Raji (cell line): ENCODE data around the gene A4GALT.

ENCODE experiments used
- POLR2A ChIP-seq: IDR thresholded peaks from 2 replicates; pipeline ENCODE4 v1.6.1; 2011; ENCODE audit warnings: low read depth, low read length, control low read depth; ENCODE audit not compliant: insufficient read depth

A4GALT gene

DNA sequence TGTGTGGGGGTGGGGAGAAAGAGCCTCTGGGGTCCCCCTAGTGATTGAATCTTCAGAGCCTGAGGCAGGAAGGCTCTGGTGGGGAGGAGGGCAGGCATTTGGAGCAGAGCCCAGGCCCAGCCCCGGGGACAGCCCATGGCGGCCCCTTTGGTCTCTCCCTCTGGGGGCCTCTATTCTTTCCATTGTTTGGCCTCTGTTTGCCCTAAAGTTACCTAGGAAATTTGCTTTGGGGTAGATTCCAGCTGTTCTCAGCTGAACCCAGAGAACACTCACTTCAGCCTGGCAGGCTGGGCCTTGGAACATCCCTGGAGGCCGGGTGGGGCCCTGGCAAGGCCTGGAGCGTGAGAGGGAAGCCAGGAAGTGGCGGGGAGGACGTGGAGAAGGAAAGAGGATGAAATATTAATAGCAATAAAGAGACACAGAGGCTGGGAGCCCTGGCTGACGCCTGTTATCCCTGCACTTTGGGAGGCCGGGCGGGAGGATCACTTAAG, 22.9 kb upstream of the A4GALT start:
- no peak for TF ChIP-seq POLR2A

- no peak for TF ChIP-seq POLR2A
These were observed 22.3 kb upstream of the A4GALT start for GRCh38 chr22:42742940-42743339.

DNA sequence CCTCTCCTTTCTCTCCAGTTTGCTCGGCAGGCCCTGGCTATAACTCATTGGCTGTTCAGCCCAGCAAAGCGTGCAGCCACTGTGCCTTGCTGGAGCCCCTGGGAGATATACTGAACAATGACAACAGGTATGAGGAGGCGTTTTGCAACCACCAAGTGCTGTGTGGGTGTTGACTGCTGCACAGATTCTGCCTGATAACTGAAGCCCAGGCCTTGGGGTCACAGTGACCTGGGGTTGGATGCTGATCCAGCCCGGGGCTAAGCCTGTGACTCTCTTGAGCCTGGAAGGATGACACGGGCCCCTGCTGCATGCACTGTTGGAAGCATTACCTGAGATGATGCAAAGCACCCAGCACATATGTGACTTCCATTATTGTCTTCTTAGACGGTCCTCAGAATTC, 13.7 kb upstream of the A4GALT start:
- TF ChIP-seq POLR2A = no peak

- no peak for TF ChIP-seq POLR2A
These were observed 11.4 kb upstream of the A4GALT start for GRCh38 chr22:42732081-42732480.

GRCh38 chr22:42726811-42727210, 6.1 kb upstream of the A4GALT start:
- no peak for TF ChIP-seq POLR2A

DNA sequence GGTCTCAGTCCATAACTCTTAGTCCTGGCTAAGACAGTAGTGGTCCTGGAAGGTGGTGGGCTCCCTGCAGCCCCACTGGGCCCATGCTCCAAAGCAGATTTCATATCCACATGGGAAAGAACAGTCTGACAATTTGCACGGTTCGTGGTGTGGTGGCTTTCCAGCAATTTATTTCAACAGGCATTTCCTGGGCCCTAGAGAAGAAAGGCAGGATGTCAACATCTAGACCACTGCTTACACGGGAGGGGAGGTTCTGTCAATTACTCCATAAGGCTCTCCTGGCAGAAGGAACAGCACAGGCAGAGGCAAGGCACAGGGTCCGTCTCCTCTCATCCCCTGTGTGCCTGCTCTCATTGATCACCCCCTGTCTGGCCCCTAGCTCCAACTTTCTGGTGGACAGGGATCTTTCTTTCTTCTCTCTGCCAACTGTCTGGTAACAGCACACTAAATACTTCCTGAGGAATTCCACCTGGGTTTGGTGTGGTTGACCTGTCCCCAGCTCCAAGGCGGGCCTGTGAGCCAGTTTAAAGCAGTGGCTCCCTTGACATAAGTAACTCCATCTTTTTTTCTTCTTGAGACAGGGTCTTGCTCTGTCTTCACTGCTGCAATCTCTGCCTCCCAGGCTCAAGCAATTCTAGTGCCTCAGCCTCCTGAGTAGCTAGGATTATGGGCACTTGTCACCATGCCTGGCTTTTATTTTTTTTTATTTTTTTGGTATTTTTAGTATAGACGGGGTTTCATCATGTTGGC, 5.1 kb upstream of the A4GALT start:
- no peak for TF ChIP-seq POLR2A

DNA sequence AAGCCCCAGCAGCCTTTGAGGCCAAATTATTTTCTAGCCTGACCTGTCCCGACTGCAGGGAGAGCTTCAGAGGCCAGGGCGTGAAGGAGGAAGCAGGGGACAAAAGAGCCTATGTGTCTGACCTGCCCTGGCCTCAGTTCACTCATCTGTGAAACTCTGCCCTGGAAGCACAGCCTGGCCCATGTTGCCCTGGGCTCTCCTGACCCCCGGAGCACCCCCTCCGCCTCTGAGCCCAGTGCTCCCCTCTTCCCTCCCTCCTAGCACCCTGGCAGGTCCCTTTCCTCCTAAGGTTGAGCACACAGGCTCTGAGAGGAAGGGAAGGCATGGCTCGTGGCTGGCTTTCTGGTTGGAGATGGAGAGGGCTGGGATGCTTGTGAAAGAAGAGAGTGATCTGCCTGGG, 3.4 kb upstream of the A4GALT start:
- TF ChIP-seq POLR2A = no peak

GRCh38 chr22:42721045-42721434, 370 bp upstream of the A4GALT start:
- TF ChIP-seq POLR2A = no peak

DNA sequence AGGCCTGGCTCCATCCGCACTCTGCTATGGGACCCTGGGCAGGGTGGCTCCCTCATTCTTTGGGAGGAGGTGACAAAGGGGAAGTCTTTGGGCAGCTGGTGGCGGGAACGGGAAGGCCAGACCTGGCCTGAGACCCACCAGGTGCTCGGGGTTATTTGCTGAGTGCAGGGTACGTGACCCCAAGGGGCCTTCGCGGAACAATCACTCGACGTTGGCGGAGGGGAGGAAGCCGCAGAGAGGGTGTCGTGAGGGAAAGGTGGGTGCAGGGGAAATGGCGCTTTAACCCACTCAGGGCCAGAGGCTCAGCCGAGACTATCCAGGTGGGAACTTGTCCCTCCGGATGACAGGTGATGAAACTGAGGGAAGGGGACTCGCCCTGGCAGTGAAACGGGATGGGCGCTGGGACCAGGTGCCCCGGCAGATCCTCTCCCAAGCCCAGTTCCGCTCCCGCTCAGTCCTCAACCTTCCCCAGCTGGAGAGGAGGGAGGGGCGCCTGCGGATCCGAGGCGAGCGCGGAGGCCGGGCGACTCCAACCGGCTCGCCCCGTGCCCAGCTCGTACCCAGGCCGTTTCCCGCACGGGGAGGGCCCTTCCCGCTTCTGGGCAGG, 911 bp downstream of the A4GALT start:
- peak; percentile 50 for TF ChIP-seq POLR2A

DNA sequence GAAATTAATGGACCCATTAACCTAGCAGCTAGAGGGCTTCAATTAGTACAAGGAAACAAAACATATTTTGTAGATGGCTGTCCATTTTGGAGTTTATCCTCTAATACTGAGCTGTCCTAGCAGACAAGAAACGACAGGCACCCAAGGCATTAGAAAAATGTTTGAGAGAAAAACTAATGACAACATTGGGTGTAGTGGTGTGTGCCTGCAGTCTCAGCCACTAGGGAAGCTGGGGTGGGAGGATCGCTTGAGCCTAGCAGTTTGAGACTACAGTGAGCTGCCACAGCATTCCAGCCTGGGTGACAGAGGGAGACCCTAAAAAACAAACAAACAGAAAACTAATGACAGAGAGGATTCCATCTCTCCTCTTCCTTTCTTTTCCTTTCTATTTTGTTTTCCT, 1.5 kb downstream of the A4GALT start:
- TF ChIP-seq POLR2A = no peak

GRCh38 chr22:42717197-42717928, 3.3 kb downstream of the A4GALT start:
- TF ChIP-seq POLR2A = peak; percentile 42

GRCh38 chr22:42716649-42717127, 4.0 kb downstream of the A4GALT start:
- TF ChIP-seq POLR2A = peak; percentile 48; the same call in 1 of the 2 replicates

DNA sequence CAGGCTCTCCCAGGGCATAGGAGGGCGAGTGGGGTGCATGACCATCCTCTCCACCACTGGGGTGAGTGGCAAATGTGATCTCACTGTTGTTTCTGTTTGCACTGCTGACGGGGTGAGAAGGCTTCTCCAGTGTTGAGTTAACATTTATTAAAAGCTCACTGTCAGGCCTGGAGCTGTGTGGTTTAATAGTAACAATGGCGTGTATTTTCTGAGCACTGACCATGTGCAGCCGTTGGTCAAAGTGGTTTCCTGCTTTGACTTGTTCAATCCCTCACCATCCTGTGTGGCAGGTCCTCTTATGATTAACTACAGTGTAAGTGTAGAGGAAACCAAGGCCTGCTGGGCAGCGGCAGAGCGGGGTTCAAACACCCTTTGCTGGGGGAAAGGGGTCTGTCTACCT, 4.4 kb downstream of the A4GALT start:
- TF ChIP-seq POLR2A = no peak

- TF ChIP-seq POLR2A = no peak
These were observed 5.8 kb downstream of the A4GALT start for GRCh38 chr22:42714768-42715390.

GRCh38 chr22:42714308-42714707, 6.4 kb downstream of the A4GALT start:
- no peak for TF ChIP-seq POLR2A

GRCh38 chr22:42711895-42712837, 8.5 kb downstream of the A4GALT start:
- TF ChIP-seq POLR2A = no peak
